Spleen (tissue), 11 donors: Measurements from ENCODE around the gene RANBP9. TPM values are rescaled to one million over a fixed set of nuclear protein-coding genes. Genes with fewer than 3 reads are reported as not detected.

ENCODE experiments used
- DNase-seq: peaks from one replicate; pipeline ENCODE4 v3.0.0-alpha.2; 2020
- H3K27ac ChIP-seq, 8 donors: fragments of 200-600 bp; sonication (generic) in 7 of 8; 1 replicate in 4 of 8; 2 replicates in 4 of 8; pipeline versions ENCODE4 v1.5.0 to v1.8.0; 2016 to 2021; ENCODE audit warnings: inconsistent platforms in 4 of 8, mild to moderate bottlenecking in 4 of 8, moderate library complexity in 1 of 8
- H3K27me3 ChIP-seq, 7 donors: fragments of 200-600 bp; sonication (generic) in 6 of 7; replicated peaks in 1 of 7; 1 replicate in 4 of 7; 2 replicates in 3 of 7; pipeline versions ENCODE4 v1.5.0 to v1.8.0; 2016 to 2021; ENCODE audit warnings: inconsistent platforms in 3 of 7, mild to moderate bottlenecking in 1 of 7
- H3K36me3 ChIP-seq, 6 donors: fragments of 200-600 bp; sonication (generic) in 5 of 6; 1 replicate in 4 of 6; 2 replicates in 2 of 6; pipeline versions ENCODE4 v1.5.0 to v1.8.0; 2016 to 2021; ENCODE audit warnings: inconsistent platforms in 2 of 6
- H3K4me1 ChIP-seq, 6 donors: fragments of 200-600 bp; sonication (generic) in 5 of 6; 1 replicate in 3 of 6; 2 replicates in 3 of 6; pipeline versions ENCODE4 v1.5.0 to v1.8.0; 2016 to 2021; ENCODE audit warnings: inconsistent platforms in 3 of 6
- H3K4me3 ChIP-seq, 8 donors: fragments of 200-600 bp; sonication (generic) in 7 of 8; 1 replicate in 4 of 8; 2 replicates in 4 of 8; pipeline versions ENCODE4 v1.5.0 to v1.8.0; 2016 to 2021; ENCODE audit warnings: inconsistent platforms in 4 of 8, mild to moderate bottlenecking in 4 of 8, moderate library complexity in 2 of 8
- H3K9me3 ChIP-seq, 8 donors: fragments of 200-600 bp; sonication (generic) in 7 of 8; 1 replicate in 4 of 8; 2 replicates in 4 of 8; pipeline versions ENCODE4 v1.5.0 to v1.8.0; 2016 to 2021; ENCODE audit warnings: inconsistent platforms in 4 of 8
- POLR2A ChIP-seq, 3 donors: fragments of 450-650 bp; IDR thresholded peaks; one replicate each; pipeline ENCODE4 v1.5.1; 2017; ENCODE audit warnings: antibody characterized with exemption in 3 of 3, mild to moderate bottlenecking in 1 of 3
- POLR2AphosphoS5 ChIP-seq, 3 donors: sonication (generic); formaldehyde crosslinking; IDR thresholded peaks; one replicate each; pipeline ENCODE4 v1.5.1; 2017; ENCODE audit warnings: antibody characterized with exemption in 3 of 3
- WGBS, 5 donors: extraction: QIAGEN DNeasy Blood & Tissue Kit in 3 of 5; methylation state at CpG; one replicate each; pipeline versions ENCODE4 v1.1.5 to v1.1.7; 2013 to 2018; 5-methylcytosine and 5-hydroxymethylcytosine counted together
- intact Hi-C: fragments of 100-400 bp; cut with DNase I; formaldehyde crosslinking; loops from one replicate; pipeline ENCODE4 v1.15.0; 2023; ENCODE audit warnings: low total_unique reads
- polyA plus RNA-seq, 3 donors: library from polyadenylated mRNA; stranded (reverse); fragments of 200-250 nt; gene quantifications; one replicate each; pipeline ENCODE4 v1.2.1, GENCODE V29; 2013
- total RNA-seq, 7 donors: library from RNA; depleted of rRNA in 3 of 7; stranded (reverse); fragments of >200 nt in 3 of 7; fragmentation: NEBNext Ultra II Directional in 4 of 7; extraction: Animal tissue kit (Norgen Biotek cat#: 25700) in 4 of 7; gene quantifications; one replicate each; pipeline versions ENCODE4 v1.1.0 to v1.2.1, GENCODE V29; 2016 to 2021
- TF ChIP-seq, protein P1 (sequence below), 11 experiments: fragments of 200-600 bp in 7 of 11; fragments of 450-650 bp in 4 of 11; sonication (generic) in 4 of 11; IDR thresholded peaks in 8 of 11; conservative IDR thresholded peaks in 3 of 11; 1 replicate in 7 of 11; 2 replicates in 4 of 11; pipeline versions ENCODE4 v1.4.0 to v1.8.0; 2016 to 2021; ENCODE audit warnings: antibody characterized with exemption in 11 of 11, inconsistent platforms in 4 of 11, mild to moderate bottlenecking in 1 of 11
- donor health status: healthy with polysubstance abuse.
- donor health status: DM: no; HTN: no; CAD: no; lungs with moderate emphysema.
- donor health status: DM: no; HTN: no; CAD: no.
- donor health status: Bipolar disorder and iron deficiency.
- donor health status: healthy.
- donor health status: DM: no; HTN: no; CAD: no.
- donor health status: DM: yes; HTN: yes; CAD: no.

RANBP9 gene
- total and polyA plus RNA-seq, 10 donors, result 13.4 to 41.8 (median 34.6) TPM

DNA sequence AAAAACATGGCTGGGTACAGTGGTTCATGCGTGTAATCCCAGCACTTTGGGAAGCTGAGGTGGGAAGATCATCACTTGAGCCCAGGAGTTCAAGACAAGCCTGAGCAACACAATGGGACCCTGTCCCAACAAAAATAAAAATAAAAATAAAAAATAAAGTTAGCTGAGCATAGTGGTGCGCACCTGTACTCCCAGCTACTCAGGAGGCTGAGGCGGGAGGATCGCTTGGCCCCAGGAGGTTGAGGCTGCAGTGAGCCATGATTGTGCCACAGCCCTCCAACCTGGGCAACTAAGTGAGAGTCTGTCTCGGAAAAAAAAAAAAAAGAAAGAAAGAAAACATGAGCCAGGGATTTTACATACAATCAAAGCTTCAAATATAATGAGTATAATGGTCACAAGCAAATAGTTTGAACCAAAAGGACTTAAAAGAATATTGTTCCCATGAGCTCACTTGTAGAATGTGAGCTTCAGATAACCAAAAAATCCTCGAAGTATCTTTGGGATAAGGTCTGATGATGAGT lies 31.1 kb downstream of the RANBP9 start:
- no peak overlapping the region for H3K4me3 ChIP-seq
- DNase-seq, result no peak
- peak overlapping the region in 1 of 8 donors; percentile 73 for H3K27ac ChIP-seq
- TF ChIP-seq POLR2AphosphoS5 (IDR thresholded peaks at IDR 0.05) (no peak), POLR2A (IDR thresholded peaks at IDR 0.05) (no peak)
- TF ChIP-seq, protein P1, sequence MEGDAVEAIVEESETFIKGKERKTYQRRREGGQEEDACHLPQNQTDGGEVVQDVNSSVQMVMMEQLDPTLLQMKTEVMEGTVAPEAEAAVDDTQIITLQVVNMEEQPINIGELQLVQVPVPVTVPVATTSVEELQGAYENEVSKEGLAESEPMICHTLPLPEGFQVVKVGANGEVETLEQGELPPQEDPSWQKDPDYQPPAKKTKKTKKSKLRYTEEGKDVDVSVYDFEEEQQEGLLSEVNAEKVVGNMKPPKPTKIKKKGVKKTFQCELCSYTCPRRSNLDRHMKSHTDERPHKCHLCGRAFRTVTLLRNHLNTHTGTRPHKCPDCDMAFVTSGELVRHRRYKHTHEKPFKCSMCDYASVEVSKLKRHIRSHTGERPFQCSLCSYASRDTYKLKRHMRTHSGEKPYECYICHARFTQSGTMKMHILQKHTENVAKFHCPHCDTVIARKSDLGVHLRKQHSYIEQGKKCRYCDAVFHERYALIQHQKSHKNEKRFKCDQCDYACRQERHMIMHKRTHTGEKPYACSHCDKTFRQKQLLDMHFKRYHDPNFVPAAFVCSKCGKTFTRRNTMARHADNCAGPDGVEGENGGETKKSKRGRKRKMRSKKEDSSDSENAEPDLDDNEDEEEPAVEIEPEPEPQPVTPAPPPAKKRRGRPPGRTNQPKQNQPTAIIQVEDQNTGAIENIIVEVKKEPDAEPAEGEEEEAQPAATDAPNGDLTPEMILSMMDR (IDR thresholded peaks at IDR 0.05 in 8 of 11, conservative IDR thresholded peaks at IDR 0.05 in 3 of 11), result no peak
- intact Hi-C loops, result no loop called here
- 96 to 100% (median 98%) methylated on average over 6 of the region's 6 CpGs for WGBS, 5 donors
- H3K4me1 ChIP-seq, result peaks cover 0 to 75% (median 33%) of the 10 kb centered on the region in 6 donors
- peaks cover 0 to 27% (median 18%) of the 10 kb centered on the region in 8 donors for H3K9me3 ChIP-seq
- no peaks in the 10 kb centered on the region for H3K36me3 ChIP-seq
- no peaks in the 10 kb centered on the region for H3K27me3 ChIP-seq

DNA sequence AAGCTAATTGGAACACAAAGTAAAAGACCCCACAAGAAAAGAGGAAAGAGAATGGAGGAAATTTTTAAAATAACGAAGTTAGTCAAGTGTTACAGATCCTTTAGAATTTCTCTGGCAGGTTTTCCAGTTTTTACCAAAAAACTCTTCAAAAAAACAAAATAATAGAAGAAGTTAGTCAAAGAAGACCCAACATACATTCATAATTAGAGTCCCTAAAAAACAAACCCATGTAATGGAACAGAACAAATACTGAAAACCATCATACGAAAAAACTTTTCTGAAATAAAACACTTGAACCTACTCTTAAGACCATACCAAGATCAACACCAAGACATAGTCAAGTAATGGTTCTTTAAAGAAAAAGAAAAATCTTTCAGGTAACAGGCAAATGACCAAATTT lies 31.6 kb downstream of the RANBP9 start:
- intact Hi-C loops, result no loop called here
- Histone ChIP-seq H3K27me3 (no peaks in the 10 kb centered on the region), H3K9me3 (peaks cover 0 to 27% (median 19%) of the 10 kb centered on the region in 8 donors), H3K4me1 (peaks cover 0 to 75% (median 33%) of the 10 kb centered on the region in 6 donors), H3K36me3 (no peaks in the 10 kb centered on the region), H3K4me3 (no peak overlapping the region), H3K27ac (no peak overlapping the region)
- no peak for DNase-seq
- TF ChIP-seq POLR2A (IDR thresholded peaks at IDR 0.05) (no peak), POLR2AphosphoS5 (IDR thresholded peaks at IDR 0.05) (no peak)
- TF ChIP-seq, protein P1 (IDR thresholded peaks at IDR 0.05 in 8 of 11, conservative IDR thresholded peaks at IDR 0.05 in 3 of 11), result no peak
- WGBS, 5 donors, result 91 to 98% (median 97%) methylated on average over 2 of the region's 2 CpGs

DNA sequence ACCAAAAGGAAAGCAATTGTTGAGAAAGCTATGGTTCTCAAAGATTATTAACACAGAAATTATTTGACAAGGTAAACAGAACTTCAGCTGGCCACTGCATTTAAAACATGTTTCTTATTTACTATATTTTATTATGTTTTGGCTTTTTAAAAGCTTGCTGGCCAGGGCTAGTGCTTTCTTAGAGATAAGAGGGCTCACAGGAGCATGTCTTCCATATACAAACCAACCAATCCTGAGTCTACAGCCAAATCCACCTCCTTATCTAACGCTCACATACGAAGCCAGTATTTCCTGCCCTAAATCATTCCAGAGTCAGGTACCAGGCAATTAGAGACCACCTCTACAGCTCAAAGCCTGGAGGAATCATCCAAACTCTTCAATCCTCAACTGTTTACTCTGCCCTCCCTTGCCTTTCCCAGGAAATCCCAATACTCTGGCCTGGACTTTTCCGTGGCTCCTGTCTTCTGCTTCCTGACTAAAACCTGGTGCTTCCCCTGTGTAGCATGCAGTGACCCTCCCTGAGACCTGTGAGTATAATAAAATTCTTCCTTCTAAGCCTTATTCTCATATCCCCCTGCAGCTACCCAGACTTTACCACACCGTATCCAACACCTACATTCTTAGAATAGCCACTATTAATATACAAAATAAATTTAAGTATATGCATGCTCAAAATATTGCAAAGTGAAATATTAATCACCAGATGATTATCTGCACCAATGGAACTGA lies 33.2 kb downstream of the RANBP9 start:
- H3K9me3 ChIP-seq, result peaks cover 0 to 35% (median 19%) of the 10 kb centered on the region in 8 donors
- H3K36me3 ChIP-seq, result no peaks in the 10 kb centered on the region
- intact Hi-C loops, result no loop called here
- no peaks in the 10 kb centered on the region for H3K27me3 ChIP-seq
- TF ChIP-seq, protein P1 (IDR thresholded peaks at IDR 0.05 in 8 of 11, conservative IDR thresholded peaks at IDR 0.05 in 3 of 11), result no peak
- peaks cover 0 to 75% (median 31%) of the 10 kb centered on the region in 6 donors for H3K4me1 ChIP-seq
- WGBS, 5 donors, result 58 to 75% (median 64%) methylated on average over 4 of the region's 4 CpGs
- no peak for DNase-seq
- H3K27ac ChIP-seq, result peak overlapping the region in 3 of 8 donors; percentile 10 to 50 (median 42)
- H3K4me3 ChIP-seq, result no peak overlapping the region

DNA sequence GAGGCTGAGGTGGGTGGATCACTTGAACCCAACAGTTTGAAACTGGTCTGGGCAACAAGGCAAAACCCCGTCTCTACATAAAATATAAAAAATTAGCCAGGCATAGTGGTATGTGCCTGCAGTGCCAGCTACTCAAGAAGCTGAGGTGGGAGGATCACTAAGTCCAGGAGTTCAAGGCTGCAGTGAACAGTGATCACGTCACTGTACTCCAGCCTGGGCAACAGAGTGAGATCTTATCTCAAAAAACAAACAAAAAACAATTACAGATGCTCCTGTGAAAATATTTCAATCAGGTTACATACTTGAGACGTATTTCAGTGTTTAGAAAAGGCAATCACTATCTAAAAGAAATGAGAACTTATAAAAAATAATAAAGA lies 33.8 kb downstream of the RANBP9 start:
- no peak for TF ChIP-seq POLR2A (IDR thresholded peaks at IDR 0.05)
- no peak for TF ChIP-seq POLR2AphosphoS5 (IDR thresholded peaks at IDR 0.05)
- TF ChIP-seq, protein P1 (IDR thresholded peaks at IDR 0.05 in 8 of 11, conservative IDR thresholded peaks at IDR 0.05 in 3 of 11), result no peak
- Histone ChIP-seq H3K4me1 (peaks cover 0 to 75% (median 30%) of the 10 kb centered on the region in 6 donors), H3K9me3 (peaks cover 0 to 35% (median 19%) of the 10 kb centered on the region in 8 donors), H3K27ac (peak overlapping the region in 3 of 8 donors; percentile 10 to 50 (median 42)), H3K27me3 (no peaks in the 10 kb centered on the region), H3K4me3 (no peak overlapping the region), H3K36me3 (no peaks in the 10 kb centered on the region)
- DNase-seq, result no peak
- intact Hi-C loops, result no loop called here
- WGBS, 5 donors, result 65 to 88% (median 81%) methylated on average over 3 of the region's 3 CpGs
